ENCODE data around the gene NXF1. TPM values are rescaled to one million over a fixed set of nuclear protein-coding genes. Genes with fewer than 3 reads are reported as not detected.
A peak's percentile ranks its signal among the peaks of the same experiment; 100 is the strongest.

The NXF1 gene
- total RNA-seq (100 to 1,000 TPM in 4 of 5 experiments, 10 to 100 TPM in 1; 92.1 to 421 (median 195) TPM), polyA plus RNA-seq (100 to 1,000 TPM in 1 of 2 donors, 10 to 100 TPM in 1; 66.9 to 106 TPM), total RNA-seq (580 reads per million, percentile 98 among the genes with 10 or more reads in this experiment)

DNA sequence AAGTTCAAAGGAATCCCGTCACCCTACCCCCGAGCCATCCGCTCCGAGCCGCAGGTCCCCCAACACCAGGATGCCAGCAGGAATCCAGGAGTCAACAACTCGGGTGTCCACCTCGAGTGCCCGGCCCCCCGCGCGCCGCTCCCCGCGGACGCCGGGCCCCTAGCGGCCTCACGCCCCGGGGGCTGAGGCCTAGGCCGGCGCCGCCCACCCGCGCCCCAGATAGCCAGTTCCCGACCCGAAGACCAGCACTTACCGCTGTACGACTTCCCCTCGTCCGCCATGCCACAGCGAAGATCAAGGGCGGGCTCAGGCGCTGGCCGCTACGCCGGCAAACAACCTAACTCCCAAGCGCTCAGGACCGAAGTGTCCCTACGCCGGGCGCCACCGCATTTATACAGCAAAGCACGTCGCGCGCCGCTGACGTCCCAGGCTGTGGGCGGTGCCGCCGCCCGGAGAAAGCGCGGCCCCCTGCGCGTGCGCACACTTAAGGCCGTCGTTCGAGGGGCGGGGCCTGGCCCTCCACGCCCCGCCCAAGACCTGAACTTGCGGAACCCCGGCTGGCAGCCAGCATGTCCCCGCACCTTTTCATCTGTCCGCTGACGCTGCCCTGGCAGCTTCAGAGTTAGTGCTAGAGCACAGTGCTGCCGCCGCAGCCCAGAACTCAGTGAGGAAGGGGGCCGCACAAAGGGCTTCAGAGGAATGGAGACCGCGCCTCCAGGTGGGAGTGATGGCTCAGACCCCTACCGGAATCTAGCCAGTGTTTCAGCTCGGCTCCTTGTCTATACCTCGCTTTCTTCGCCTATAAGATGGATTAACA is at the start of gene NXF1:
NXF1 (minus strand) TSS at position 365 of the 817 bp plus-strand sequence; CDS start at position 281, 84 bp downstream.
- Histone ChIP-seq H3K27ac (ENCODE audit: low read depth, low read length) (peak within 1 kb of the TSS; percentile 97), H3K36me3 (ENCODE audit: control insufficient read depth in 2 of 3, insufficient read depth in 3 of 3, low read length in 3 of 3) (peaks cover 13 to 33% (median 24%) of the 10 kb centered on the region in 3 experiments), H3K27me3 (ENCODE audit: control insufficient read depth in 2 of 2, insufficient read depth in 2 of 2, low read length in 2 of 2) (no peaks in the 10 kb centered on the region), H3K9me3 (ENCODE audit: control insufficient read depth in 2 of 3, low read length in 3 of 3) (no peaks in the 10 kb centered on the region), H3K4me3 (ENCODE audit: low read length) (peak within 1 kb of the TSS; percentile 87), H3K4me1 (ENCODE audit: control insufficient read depth in 2 of 2, insufficient read depth in 2 of 2, low read length in 2 of 2) (peaks cover 13 to 18% of the 10 kb centered on the region in 2 donors)
- ATAC-seq (peak; percentile 92), DNase-seq (peak; percentile 91 to 99 (median 97))
- Mint-ChIP-seq H3K4me3 (peak within 1 kb of the TSS; percentile 90 to 100 (median 99)), H3K4me1 (peaks cover 17 to 55% (median 34%) of the 10 kb centered on the region in 7 donors), H3K27ac (peak within 1 kb of the TSS; percentile 95 to 100 (median 99)), H3K36me3 (peaks cover 0 to 33% (median 15%) of the 10 kb centered on the region in 5 donors), H3K27me3 (peaks cover 0 to 2% (median 0%) of the 10 kb centered on the region in 5 donors), H3K9me3 (peaks cover 0 to 7% (median 0%) of the 10 kb centered on the region in 11 donors)
- POLR2A ChIA-PET = interaction anchor here (0.7 to 13.2 kb wide), 27 partner anchors 9 to 231 kb away, joined by 3 to 224 read pairs (median 6); partner anchors contain the start of genes BSCL2, C11orf98, CSKMT and EEF1G
- CTCF ChIA-PET = interaction anchor here (1.1 to 1.2 kb wide), 2 partner anchors 11 to 58 kb away, joined by 3 to 5 read pairs; no protein-coding TSS in a partner anchor
- intact Hi-C loops (cut with micrococcal nuclease) = loop anchor here (1.0 to 2.0 kb wide), 11 partner anchors 13 to 96 kb away; partner anchors contain the start of genes HNRNPUL2 (in 2 of the 2), STX5 (in 2 of the 2), TEX54 (in 2 of the 2) and TMEM179B (in 2 of the 2)

DNA sequence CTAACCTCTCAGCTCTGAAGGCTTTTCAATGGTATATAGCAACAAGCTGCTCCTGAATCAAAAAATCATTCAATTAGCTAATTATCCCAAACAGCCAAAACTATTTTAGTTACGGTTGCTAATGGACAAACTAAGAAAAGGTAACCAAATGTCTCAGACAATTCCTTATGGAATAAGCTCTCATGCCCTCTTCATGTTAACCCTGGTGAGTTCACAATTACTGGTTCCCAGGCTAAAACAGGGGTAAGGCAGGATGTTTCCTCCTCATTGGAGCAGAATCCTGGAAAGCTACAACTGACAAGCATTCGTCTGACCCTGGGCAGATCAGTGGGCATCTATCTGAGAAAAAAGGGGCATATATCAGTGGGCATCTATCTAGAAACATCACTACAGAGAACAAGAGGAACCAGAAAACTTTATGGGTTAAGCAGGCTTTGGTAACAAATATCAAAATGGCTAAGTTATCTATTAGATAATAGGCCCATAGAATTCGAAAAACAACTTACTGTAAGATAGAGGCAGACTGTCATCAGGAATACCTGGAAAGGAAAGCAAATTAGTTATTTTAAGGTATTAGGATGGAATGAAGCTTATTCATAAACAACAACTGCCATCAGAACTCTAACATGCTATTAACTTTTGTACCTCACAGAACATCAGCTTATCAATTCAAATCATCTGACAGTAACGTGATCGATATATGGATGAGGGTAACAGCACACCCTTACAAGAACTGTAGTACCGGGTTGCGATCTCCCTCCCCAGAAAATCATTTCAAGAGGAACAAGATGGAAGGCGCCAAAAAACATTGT is 49.0 kb upstream of the NXF1 start:
- Mint-ChIP-seq H3K4me1 (peaks cover 34 to 65% (median 49%) of the 10 kb centered on the region in 7 donors), H3K9me3 (peaks cover 0 to 10% (median 0%) of the 10 kb centered on the region in 11 donors), H3K4me3 (peak overlapping the region; percentile 93 to 100 (median 98)), H3K27me3 (peaks cover 0 to 6% (median 0%) of the 10 kb centered on the region in 5 donors), H3K27ac (peak overlapping the region; percentile 86 to 98 (median 94)), H3K36me3 (peaks cover 9 to 41% (median 35%) of the 10 kb centered on the region in 5 donors)
- H3K9me3 ChIP-seq (ENCODE audit: control insufficient read depth in 2 of 3, low read length in 3 of 3) = no peaks in the 10 kb centered on the region
- H3K4me3 ChIP-seq (ENCODE audit: low read length) = peak overlapping the region; percentile 97
- no peak for DNase-seq
- peaks cover 33 to 39% of the 10 kb centered on the region in 2 donors for H3K4me1 ChIP-seq (ENCODE audit: control insufficient read depth in 2 of 2, insufficient read depth in 2 of 2, low read length in 2 of 2)
- no peak for ATAC-seq
- peak overlapping the region; percentile 85 for H3K27ac ChIP-seq (ENCODE audit: low read depth, low read length)
- intact Hi-C loops (cut with micrococcal nuclease) = no loop called here
- H3K36me3 ChIP-seq (ENCODE audit: control insufficient read depth in 2 of 3, insufficient read depth in 3 of 3, low read length in 3 of 3) = peaks cover 9 to 39% (median 20%) of the 10 kb centered on the region in 3 experiments
- ChIA-PET CTCF (interaction anchor here (0.6 to 5.3 kb wide), 5 partner anchors 10 to 254 kb away, joined by 3 to 34 read pairs (median 9); partner anchors contain the start of genes TMEM179B and WDR74), POLR2A (interaction anchor here (0.6 to 11.0 kb wide), 41 partner anchors 7 to 1351 kb away, joined by 3 to 379 read pairs (median 11); partner anchors contain the start of genes B3GAT3, BSCL2, C11orf98 and CSKMT)
- no peaks in the 10 kb centered on the region for H3K27me3 ChIP-seq (ENCODE audit: control insufficient read depth in 2 of 2, insufficient read depth in 2 of 2, low read length in 2 of 2)

DNA sequence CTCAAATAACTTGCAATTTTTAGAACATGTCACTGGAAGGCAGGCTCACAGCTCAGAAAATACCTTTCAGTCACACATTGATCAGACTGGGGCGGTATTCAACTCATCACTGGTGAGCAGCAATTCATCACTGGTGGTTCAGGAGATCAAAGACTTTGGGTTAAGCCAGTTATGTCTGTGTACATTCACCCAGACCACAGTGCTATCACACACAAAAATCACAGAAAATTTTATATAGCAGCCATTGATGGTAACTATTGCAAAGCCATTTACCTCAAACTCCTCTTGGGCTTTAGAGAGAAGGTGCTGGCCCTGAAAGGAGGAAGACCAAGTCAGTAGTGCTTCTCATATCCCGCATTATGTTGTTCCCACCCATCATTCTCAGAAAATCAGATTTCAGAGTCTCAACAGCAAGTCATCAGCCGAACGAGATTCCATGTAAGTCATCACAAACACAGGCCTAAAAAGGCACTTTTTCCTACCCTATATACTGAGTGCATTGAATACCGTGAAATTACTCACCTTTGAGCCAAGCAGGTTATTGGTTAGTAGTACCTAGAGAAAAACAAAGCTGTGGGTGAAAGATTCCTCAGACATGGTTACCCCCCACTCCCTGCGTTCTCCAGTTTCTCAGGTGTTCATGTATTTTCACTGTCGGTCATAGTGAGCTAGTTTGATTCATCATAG is 48.2 kb upstream of the NXF1 start:
- H3K4me3 ChIP-seq (ENCODE audit: low read length) = peak overlapping the region; percentile 97
- Mint-ChIP-seq H3K36me3 (peaks cover 9 to 41% (median 35%) of the 10 kb centered on the region in 5 donors), H3K4me1 (peaks cover 34 to 61% (median 51%) of the 10 kb centered on the region in 7 donors), H3K27ac (peak overlapping the region; percentile 51 to 98 (median 93)), H3K4me3 (peak overlapping the region; percentile 93 to 100 (median 98)), H3K9me3 (peaks cover 0 to 11% (median 0%) of the 10 kb centered on the region in 11 donors), H3K27me3 (peaks cover 0 to 6% (median 0%) of the 10 kb centered on the region in 5 donors)
- POLR2A ChIA-PET = interaction anchor here (0.6 to 11.0 kb wide), 27 partner anchors 8 to 1351 kb away, joined by 3 to 379 read pairs (median 31); partner anchors contain the start of genes BSCL2, C11orf98, CSKMT and GNG3
- peaks cover 9 to 39% (median 20%) of the 10 kb centered on the region in 3 experiments for H3K36me3 ChIP-seq (ENCODE audit: control insufficient read depth in 2 of 3, insufficient read depth in 3 of 3, low read length in 3 of 3)
- H3K4me1 ChIP-seq (ENCODE audit: control insufficient read depth in 2 of 2, insufficient read depth in 2 of 2, low read length in 2 of 2) = peaks cover 33 to 39% of the 10 kb centered on the region in 2 donors
- intact Hi-C loops (cut with micrococcal nuclease) = no loop called here
- DNase-seq (no peak), ATAC-seq (no peak)
- H3K9me3 ChIP-seq (ENCODE audit: control insufficient read depth in 2 of 3, low read length in 3 of 3) = no peaks in the 10 kb centered on the region
- CTCF ChIA-PET = interaction anchor here (0.6 to 5.3 kb wide), 5 partner anchors 9 to 253 kb away, joined by 3 to 34 read pairs (median 9); partner anchors contain the start of genes TMEM179B and WDR74
- H3K27ac ChIP-seq (ENCODE audit: low read depth, low read length) = peak overlapping the region; percentile 85
- no peaks in the 10 kb centered on the region for H3K27me3 ChIP-seq (ENCODE audit: control insufficient read depth in 2 of 2, insufficient read depth in 2 of 2, low read length in 2 of 2)

DNA sequence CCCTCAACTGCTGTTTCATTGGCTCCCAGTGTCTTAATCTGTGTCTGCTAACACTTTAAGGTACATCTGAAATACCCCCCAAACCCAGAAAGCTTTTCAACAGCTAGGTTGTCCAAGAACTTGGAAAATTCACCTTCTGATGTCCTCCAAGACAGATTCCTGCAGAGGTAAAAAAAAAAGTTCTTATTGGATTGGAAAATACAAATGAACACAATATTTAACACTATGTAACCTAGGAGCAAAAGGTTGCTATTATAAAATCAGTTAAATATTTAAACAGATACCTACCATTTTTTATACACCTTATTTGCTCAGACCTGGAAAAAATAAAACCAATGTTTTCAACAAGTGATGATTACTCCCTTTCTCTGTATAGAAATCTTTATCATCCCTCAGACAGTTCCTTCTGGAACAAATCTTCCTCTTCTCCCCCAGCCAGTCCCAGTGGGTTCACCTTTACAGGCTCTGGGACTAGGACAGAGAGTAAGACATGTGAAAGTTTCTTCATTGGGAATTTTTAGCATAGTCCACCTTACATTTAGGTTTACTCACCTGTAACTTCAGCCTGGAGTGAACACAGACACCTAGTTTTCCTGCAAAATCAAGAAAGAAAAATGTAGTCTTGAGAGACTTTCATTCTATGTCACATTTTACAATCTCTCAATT is 47.4 kb upstream of the NXF1 start:
- intact Hi-C loops (cut with micrococcal nuclease) = no loop called here
- ChIA-PET POLR2A (interaction anchor here (1.0 to 11.0 kb wide), 16 partner anchors 7 to 261 kb away, joined by 3 to 379 read pairs (median 28); partner anchors contain the start of genes C11orf98, CSKMT, HNRNPUL2 and POLR2G), CTCF (interaction anchor here (1.0 kb wide), 1 partner anchor 9 kb away, joined by 4 read pairs; no protein-coding TSS in a partner anchor)
- H3K4me3 Mint-ChIP-seq = peak overlapping the region; percentile 5 to 100 (median 97)
- H3K36me3 Mint-ChIP-seq = peaks cover 9 to 41% (median 35%) of the 10 kb centered on the region in 5 donors
- H3K27me3 Mint-ChIP-seq = peaks cover 0 to 7% (median 0%) of the 10 kb centered on the region in 5 donors
- no peaks in the 10 kb centered on the region for H3K27me3 ChIP-seq (ENCODE audit: control insufficient read depth in 2 of 2, insufficient read depth in 2 of 2, low read length in 2 of 2)
- peaks cover 0 to 10% (median 0%) of the 10 kb centered on the region in 11 donors for H3K9me3 Mint-ChIP-seq
- H3K4me3 ChIP-seq (ENCODE audit: low read length) = no peak overlapping the region
- no peak for ATAC-seq
- DNase-seq = no peak
- no peaks in the 10 kb centered on the region for H3K9me3 ChIP-seq (ENCODE audit: control insufficient read depth in 2 of 3, low read length in 3 of 3)
- H3K27ac ChIP-seq (ENCODE audit: low read depth, low read length) = peak overlapping the region; percentile 85
- H3K36me3 ChIP-seq (ENCODE audit: control insufficient read depth in 2 of 3, insufficient read depth in 3 of 3, low read length in 3 of 3) = peaks cover 9 to 39% (median 20%) of the 10 kb centered on the region in 3 experiments
- peak overlapping the region; percentile 25 to 97 (median 91) for H3K27ac Mint-ChIP-seq
- peaks cover 33 to 39% of the 10 kb centered on the region in 2 donors for H3K4me1 ChIP-seq (ENCODE audit: control insufficient read depth in 2 of 2, insufficient read depth in 2 of 2, low read length in 2 of 2)
- peaks cover 28 to 56% (median 51%) of the 10 kb centered on the region in 7 donors for H3K4me1 Mint-ChIP-seq
